ENCODE measurements around the gene MC3R.

DNA sequence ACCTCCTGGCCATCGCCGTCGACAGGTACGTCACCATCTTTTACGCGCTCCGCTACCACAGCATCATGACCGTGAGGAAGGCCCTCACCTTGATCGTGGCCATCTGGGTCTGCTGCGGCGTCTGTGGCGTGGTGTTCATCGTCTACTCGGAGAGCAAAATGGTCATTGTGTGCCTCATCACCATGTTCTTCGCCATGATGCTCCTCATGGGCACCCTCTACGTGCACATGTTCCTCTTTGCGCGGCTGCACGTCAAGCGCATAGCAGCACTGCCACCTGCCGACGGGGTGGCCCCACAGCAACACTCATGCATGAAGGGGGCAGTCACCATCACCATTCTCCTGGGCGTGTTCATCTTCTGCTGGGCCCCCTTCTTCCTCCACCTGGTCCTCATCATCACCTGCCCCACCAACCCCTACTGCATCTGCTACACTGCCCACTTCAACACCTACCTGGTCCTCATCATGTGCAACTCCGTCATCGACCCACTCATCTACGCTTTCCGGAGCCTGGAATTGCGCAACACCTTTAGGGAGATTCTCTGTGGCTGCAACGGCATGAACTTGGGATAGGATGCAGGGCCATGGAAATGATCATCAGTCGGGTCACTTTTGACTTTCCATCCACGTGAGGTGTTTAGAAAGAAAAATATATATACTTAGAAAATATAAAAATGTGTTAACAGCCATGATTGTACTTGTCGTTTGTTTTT, 868 bp downstream of the MC3R start:
- peak in 1 of 2 donors; percentile 44 for TF ChIP-seq CTCF (IDR thresholded peaks at IDR 0.05)
- TF ChIP-seq POLR2AphosphoS5 (IDR thresholded peaks at IDR 0.05) = no peak
